ENCODE measurements around the gene METTL25.

METTL25 gene

GRCh38 chr12:82361461-82361915, 3.2 kb downstream of the METTL25 start:
- TF ChIP-seq CTCF (IDR thresholded peaks at IDR 0.05; ENCODE audit: extremely low read depth, insufficient read depth, missing control alignments): no peak
- no peak for DNase-seq (ENCODE audit: low spot score)
- in situ Hi-C loops (cut with MboI; ENCODE audit: low pct_unique_long_range_greater_than_20kb, low sequenced_read_pairs, unreplicated experiment): no loop called here

- no peak for TF ChIP-seq CTCF (IDR thresholded peaks at IDR 0.05; ENCODE audit: extremely low read depth, insufficient read depth, missing control alignments)
- in situ Hi-C loops (cut with MboI; ENCODE audit: low pct_unique_long_range_greater_than_20kb, low sequenced_read_pairs, unreplicated experiment): no loop called here
- no peak for DNase-seq (ENCODE audit: low spot score)
Observed at GRCh38 chr12:82363990-82364389, 5.7 kb downstream of the METTL25 start.

GRCh38 chr12:82366197-82366596, 7.9 kb downstream of the METTL25 start:
- in situ Hi-C loops (cut with MboI; ENCODE audit: low pct_unique_long_range_greater_than_20kb, low sequenced_read_pairs, unreplicated experiment): no loop called here
- no peak for DNase-seq (ENCODE audit: low spot score)
- no peak for TF ChIP-seq CTCF (IDR thresholded peaks at IDR 0.05; ENCODE audit: extremely low read depth, insufficient read depth, missing control alignments)

GRCh38 chr12:82375201-82375600, 16.9 kb downstream of the METTL25 start:
- no peak for TF ChIP-seq CTCF (IDR thresholded peaks at IDR 0.05; ENCODE audit: extremely low read depth, insufficient read depth, missing control alignments)
- DNase-seq (ENCODE audit: low spot score): no peak
- in situ Hi-C loops (cut with MboI; ENCODE audit: low pct_unique_long_range_greater_than_20kb, low sequenced_read_pairs, unreplicated experiment): no loop called here

GRCh38 chr12:82378997-82379396, 20.7 kb downstream of the METTL25 start:
- in situ Hi-C loops (cut with MboI; ENCODE audit: low pct_unique_long_range_greater_than_20kb, low sequenced_read_pairs, unreplicated experiment): no loop called here
- no peak for DNase-seq (ENCODE audit: low spot score)
- no peak for TF ChIP-seq CTCF (IDR thresholded peaks at IDR 0.05; ENCODE audit: extremely low read depth, insufficient read depth, missing control alignments)

- DNase-seq (ENCODE audit: low spot score): no peak
- in situ Hi-C loops (cut with MboI; ENCODE audit: low pct_unique_long_range_greater_than_20kb, low sequenced_read_pairs, unreplicated experiment): no loop called here
Observed at GRCh38 chr12:82383930-82384552, 25.7 kb downstream of the METTL25 start.

More at GRCh38 chr12:82383930-82384552, 25.7 kb downstream of the METTL25 start:
- TF ChIP-seq CTCF (IDR thresholded peaks at IDR 0.05; ENCODE audit: extremely low read depth, insufficient read depth, missing control alignments): peak; percentile 58

Data from GM13977 (cell line).